Esophagus squamous epithelium (tissue), 4 donors: Measurements from ENCODE around the gene LMTK2.

Source experiments
- CTCF ChIP-seq, 6 experiments: fragments of 450-650 bp in 4 of 6; fragments of 200-600 bp in 2 of 6; sonication (generic) in 2 of 6; IDR thresholded peaks; one replicate each; pipeline ENCODE4 v1.5.1; 2016 to 2019; ENCODE audit warnings: antibody characterized with exemption in 6 of 6, mild to moderate bottlenecking in 4 of 6, moderate library complexity in 4 of 6
- POLR2A ChIP-seq, 4 donors: fragments of 450-650 bp; IDR thresholded peaks; one replicate each; pipeline ENCODE4 v1.6.1; 2017; ENCODE audit warnings: antibody characterized with exemption in 4 of 4, mild to moderate bottlenecking in 4 of 4, moderate library complexity in 3 of 4

GRCh38 chr7:98225913-98226614 lies 119.4 kb downstream of the LMTK2 start:
- no peak for TF ChIP-seq CTCF (IDR thresholded peaks at IDR 0.05)
- TF ChIP-seq POLR2A (IDR thresholded peaks at IDR 0.05): no peak
